Gastroesophageal sphincter (tissue), 3 donors: ENCODE measurements around the gene CHIT1.

ENCODE experiments used
- CTCF ChIP-seq, 4 experiments: fragments of 200-600 bp in 2 of 4; fragments of 450-650 bp in 2 of 4; sonication (generic) in 1 of 4; IDR thresholded peaks; one replicate each; pipeline ENCODE4 v1.5.1; 2017 to 2019; ENCODE audit warnings: antibody characterized with exemption in 4 of 4, mild to moderate bottlenecking in 2 of 4, moderate library complexity in 2 of 4
- EP300 ChIP-seq: sonication (generic); formaldehyde crosslinking; IDR thresholded peaks from one replicate; pipeline ENCODE4 v1.6.1; 2017; ENCODE audit warnings: antibody characterized with exemption, mild to moderate bottlenecking
- POLR2A ChIP-seq, 2 donors: fragments of 450-650 bp; IDR thresholded peaks; one replicate each; pipeline ENCODE4 v1.6.1; 2017; ENCODE audit warnings: antibody characterized with exemption in 2 of 2, mild to moderate bottlenecking in 2 of 2, moderate library complexity in 1 of 2
- POLR2AphosphoS5 ChIP-seq: sonication (generic); formaldehyde crosslinking; IDR thresholded peaks from one replicate; pipeline ENCODE4 v1.6.1; 2017; ENCODE audit warnings: antibody characterized with exemption

DNA sequence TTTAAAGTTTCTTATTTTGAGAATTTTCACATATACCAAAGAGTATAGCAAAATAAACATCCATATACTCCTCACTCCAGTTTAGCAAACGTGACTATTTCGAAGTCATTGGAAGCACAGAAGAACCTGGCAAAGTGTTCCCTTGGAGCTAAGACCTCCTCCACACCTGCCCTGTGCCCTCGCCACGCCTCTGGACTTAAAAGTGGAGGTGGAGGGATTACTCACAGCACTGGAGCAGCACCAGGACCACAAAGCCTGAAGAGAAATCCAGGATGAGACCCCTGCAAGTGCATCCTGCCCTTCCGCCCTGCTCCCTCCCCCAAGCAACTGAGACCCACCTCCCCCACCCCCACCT, 43.4 kb downstream of the CHIT1 start:
- TF ChIP-seq CTCF (IDR thresholded peaks at IDR 0.05) (no peak), POLR2A (IDR thresholded peaks at IDR 0.05) (no peak), POLR2AphosphoS5 (no peak), EP300 (no peak)
